ENCODE measurements around the gene ADAMTSL2. TPM values are rescaled to one million over a fixed set of nuclear protein-coding genes. Genes with fewer than 3 reads are reported as not detected.

ADAMTSL2 gene
- polyA plus RNA-seq, 1 donor (not counting 4 experiments of a cell fraction or from before 2014, with no cell fraction given) = not detected

DNA sequence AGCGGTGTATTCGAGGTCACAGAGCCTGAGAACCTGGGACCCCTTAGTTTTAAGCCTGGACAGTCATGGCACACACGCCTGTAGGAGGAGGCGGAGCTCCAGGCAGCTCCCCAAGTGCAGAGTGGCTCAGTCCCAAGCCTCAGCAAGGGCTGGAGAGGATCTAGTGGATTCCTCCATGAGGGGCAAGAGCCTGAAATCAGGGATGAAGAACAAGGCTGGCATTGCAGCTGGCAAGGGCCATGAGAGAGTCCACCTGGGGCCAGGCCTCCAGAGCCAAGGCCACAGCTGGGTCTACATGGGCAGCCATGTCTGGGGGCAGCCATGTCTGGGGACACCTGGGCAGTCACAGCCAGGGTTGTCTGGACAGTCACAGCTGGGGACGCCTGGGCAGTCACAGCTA is 21.9 kb downstream of the ADAMTSL2 start:
- Histone ChIP-seq H3K27ac (ENCODE audit: control insufficient read depth, insufficient read depth, low read length) (no peak overlapping the region), H3K79me2 (ENCODE audit: control insufficient read depth, insufficient read depth, low read length) (no peaks in the 10 kb centered on the region), H3K27me3 (ENCODE audit: control insufficient read depth, extremely low read depth, insufficient read depth, low read length) (peaks cover 5% of the 10 kb centered on the region), H3K4me1 (ENCODE audit: control insufficient read depth, extremely low read depth, insufficient read depth, low read length) (peaks cover 4% of the 10 kb centered on the region), H4K20me1 (ENCODE audit: control insufficient read depth, extremely low read depth, insufficient read depth, low read length) (no peaks in the 10 kb centered on the region), H3K36me3 (ENCODE audit: control insufficient read depth in 2 of 2, extremely low read depth in 1 of 2, insufficient read depth in 2 of 2, low read length in 2 of 2) (no peaks in the 10 kb centered on the region), H3K4me3 (ENCODE audit: control insufficient read depth in 2 of 3, extremely low read depth in 1 of 3, insufficient read depth in 2 of 3, low read depth in 1 of 3, low read length in 3 of 3) (no peak overlapping the region), H3K9ac (ENCODE audit: control insufficient read depth, extremely low read depth, insufficient read depth, low read length) (no peak overlapping the region), H3K4me2 (ENCODE audit: control insufficient read depth, extremely low read depth, insufficient read depth, low read depth, low read length) (no peak overlapping the region), H3K9me1 (ENCODE audit: control insufficient read depth, extremely low read depth, insufficient read depth, low read length) (no peaks in the 10 kb centered on the region), H2AFZ (ENCODE audit: control insufficient read depth, low read length) (no peak overlapping the region), H3K9me3 (ENCODE audit: control insufficient read depth, low read depth, low read length) (no peaks in the 10 kb centered on the region)
- TF ChIP-seq, protein P1, sequence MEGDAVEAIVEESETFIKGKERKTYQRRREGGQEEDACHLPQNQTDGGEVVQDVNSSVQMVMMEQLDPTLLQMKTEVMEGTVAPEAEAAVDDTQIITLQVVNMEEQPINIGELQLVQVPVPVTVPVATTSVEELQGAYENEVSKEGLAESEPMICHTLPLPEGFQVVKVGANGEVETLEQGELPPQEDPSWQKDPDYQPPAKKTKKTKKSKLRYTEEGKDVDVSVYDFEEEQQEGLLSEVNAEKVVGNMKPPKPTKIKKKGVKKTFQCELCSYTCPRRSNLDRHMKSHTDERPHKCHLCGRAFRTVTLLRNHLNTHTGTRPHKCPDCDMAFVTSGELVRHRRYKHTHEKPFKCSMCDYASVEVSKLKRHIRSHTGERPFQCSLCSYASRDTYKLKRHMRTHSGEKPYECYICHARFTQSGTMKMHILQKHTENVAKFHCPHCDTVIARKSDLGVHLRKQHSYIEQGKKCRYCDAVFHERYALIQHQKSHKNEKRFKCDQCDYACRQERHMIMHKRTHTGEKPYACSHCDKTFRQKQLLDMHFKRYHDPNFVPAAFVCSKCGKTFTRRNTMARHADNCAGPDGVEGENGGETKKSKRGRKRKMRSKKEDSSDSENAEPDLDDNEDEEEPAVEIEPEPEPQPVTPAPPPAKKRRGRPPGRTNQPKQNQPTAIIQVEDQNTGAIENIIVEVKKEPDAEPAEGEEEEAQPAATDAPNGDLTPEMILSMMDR (optimal IDR thresholded peaks at IDR 0.05 in 1 of 3, IDR thresholded peaks at IDR 0.05 in 1 of 3, conservative IDR thresholded peaks at IDR 0.05 in 1 of 3; ENCODE audit: extremely low read depth in 1 of 3, insufficient read depth in 2 of 3, low read length in 3 of 3) = no peak
- dilution Hi-C loops (cut with MboI; ENCODE audit: extremely low pct_ligation_motif_present, low sequenced_read_pairs) = no loop called here
- DNase-seq (ENCODE audit: low read depth, low spot score) = no peak
- FAIRE-seq = no peak

DNA sequence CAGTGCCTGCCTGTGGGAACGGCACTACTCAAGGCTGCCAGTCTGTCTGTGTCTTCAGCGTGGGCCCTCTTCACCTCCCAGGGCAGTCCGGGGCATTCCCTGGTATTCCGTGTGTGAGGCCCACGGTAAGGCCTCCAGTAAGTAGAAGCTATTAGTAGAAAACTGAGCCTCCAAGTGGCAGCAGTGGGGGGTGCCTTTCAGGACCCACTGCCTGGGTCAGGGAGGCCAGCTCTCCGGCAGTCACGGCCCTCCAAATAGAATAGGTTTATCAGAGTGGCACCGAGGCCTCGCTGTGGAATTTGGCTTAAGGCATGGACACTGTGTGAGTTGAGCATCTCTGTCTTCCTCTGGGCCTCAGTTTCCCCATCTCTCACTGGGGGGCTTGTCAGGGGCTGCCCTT is 23.1 kb downstream of the ADAMTSL2 start:
- TF ChIP-seq, protein P1 (optimal IDR thresholded peaks at IDR 0.05 in 1 of 3, IDR thresholded peaks at IDR 0.05 in 1 of 3, conservative IDR thresholded peaks at IDR 0.05 in 1 of 3; ENCODE audit: extremely low read depth in 1 of 3, insufficient read depth in 2 of 3, low read length in 3 of 3) = no peak
- no peak for TF ChIP-seq EZH2 (IDR thresholded peaks at IDR 0.05; ENCODE audit: low read length)
- Histone ChIP-seq H3K4me1 (ENCODE audit: control insufficient read depth, extremely low read depth, insufficient read depth, low read length) (peaks cover 4% of the 10 kb centered on the region), H3K4me2 (ENCODE audit: control insufficient read depth, extremely low read depth, insufficient read depth, low read depth, low read length) (no peak overlapping the region), H3K79me2 (ENCODE audit: control insufficient read depth, insufficient read depth, low read length) (no peaks in the 10 kb centered on the region), H3K9ac (ENCODE audit: control insufficient read depth, extremely low read depth, insufficient read depth, low read length) (no peak overlapping the region), H3K9me1 (ENCODE audit: control insufficient read depth, extremely low read depth, insufficient read depth, low read length) (no peaks in the 10 kb centered on the region), H4K20me1 (ENCODE audit: control insufficient read depth, extremely low read depth, insufficient read depth, low read length) (no peaks in the 10 kb centered on the region), H2AFZ (ENCODE audit: control insufficient read depth, low read length) (no peak overlapping the region), H3K36me3 (ENCODE audit: control insufficient read depth in 2 of 2, extremely low read depth in 1 of 2, insufficient read depth in 2 of 2, low read length in 2 of 2) (no peaks in the 10 kb centered on the region), H3K27me3 (ENCODE audit: control insufficient read depth, extremely low read depth, insufficient read depth, low read length) (peaks cover 5% of the 10 kb centered on the region), H3K27ac (ENCODE audit: control insufficient read depth, insufficient read depth, low read length) (no peak overlapping the region), H3K4me3 (ENCODE audit: control insufficient read depth in 2 of 3, extremely low read depth in 1 of 3, insufficient read depth in 2 of 3, low read depth in 1 of 3, low read length in 3 of 3) (no peak overlapping the region), H3K9me3 (ENCODE audit: control insufficient read depth, low read depth, low read length) (no peaks in the 10 kb centered on the region)
- DNase-seq (ENCODE audit: low read depth, low spot score) = no peak
- FAIRE-seq = no peak
- dilution Hi-C loops (cut with MboI; ENCODE audit: extremely low pct_ligation_motif_present, low sequenced_read_pairs) = no loop called here
